Duodenal mucosa (tissue), 2 donors: ENCODE data around the gene PPP1R12C.

Experiments used
- H3K27ac ChIP-seq: one replicate; pipeline ENCODE4 v1.7.0; 2013; ENCODE audit warnings: low read depth, low read length
- H3K27me3 ChIP-seq, 2 donors: one replicate each; pipeline ENCODE4 v1.7.0; 2013; ENCODE audit warnings: low read length in 2 of 2, control low read depth in 1 of 2; ENCODE audit not compliant: insufficient read depth in 2 of 2, control insufficient read depth in 1 of 2
- H3K36me3 ChIP-seq, 2 donors: one replicate each; pipeline ENCODE4 v1.7.0; 2013; ENCODE audit warnings: low read length in 2 of 2, control low read depth in 1 of 2; ENCODE audit not compliant: insufficient read depth in 2 of 2, control insufficient read depth in 1 of 2
- H3K4me1 ChIP-seq, 2 donors: one replicate each; pipeline ENCODE4 v1.7.0; 2013; ENCODE audit warnings: low read length in 2 of 2, control low read depth in 1 of 2; ENCODE audit not compliant: insufficient read depth in 2 of 2, control insufficient read depth in 1 of 2
- H3K4me3 ChIP-seq, 2 donors: one replicate each; pipeline ENCODE4 v1.7.0; 2013; ENCODE audit warnings: low read length in 2 of 2, low read depth in 1 of 2
- H3K9ac ChIP-seq, 2 donors: one replicate each; pipeline ENCODE4 v1.7.0; 2013; ENCODE audit warnings: low read length in 2 of 2, low read depth in 1 of 2
- H3K9me3 ChIP-seq, 2 donors: one replicate each; pipeline ENCODE4 v1.7.0; 2013; ENCODE audit warnings: low read length in 2 of 2, control low read depth in 1 of 2; ENCODE audit not compliant: control insufficient read depth in 1 of 2

PPP1R12C gene

DNA sequence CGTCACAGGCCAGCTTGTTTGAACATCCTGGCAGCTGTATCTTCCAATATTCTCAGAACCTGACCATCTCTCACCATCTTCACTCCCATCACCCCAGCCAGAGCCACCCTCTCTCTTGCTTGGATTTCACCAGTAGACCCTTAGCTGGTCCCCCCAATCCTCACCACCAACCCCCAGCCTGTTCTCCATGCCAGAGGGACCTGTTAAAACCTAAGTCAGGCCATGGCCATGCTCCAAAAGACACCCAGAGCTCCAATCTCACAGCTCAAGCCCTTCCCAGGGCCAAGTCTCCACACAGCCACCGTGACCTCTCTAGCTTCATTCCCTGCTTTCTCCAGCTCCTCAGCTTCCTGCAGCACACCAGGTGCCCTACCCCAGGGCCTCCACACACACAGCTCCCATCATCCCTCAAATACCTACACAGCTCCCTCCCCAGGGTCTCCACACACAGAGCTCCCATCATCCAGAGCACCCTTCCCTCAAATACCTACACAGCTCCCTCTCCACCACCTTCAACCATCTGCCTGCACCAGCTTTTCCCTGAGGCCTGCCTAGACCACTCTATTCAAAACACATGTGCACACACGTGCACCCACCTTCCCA is 28.0 kb downstream of the PPP1R12C start:
- Histone ChIP-seq H3K27ac (no peak overlapping the region), H3K9me3 (no peaks in the 10 kb centered on the region)

DNA sequence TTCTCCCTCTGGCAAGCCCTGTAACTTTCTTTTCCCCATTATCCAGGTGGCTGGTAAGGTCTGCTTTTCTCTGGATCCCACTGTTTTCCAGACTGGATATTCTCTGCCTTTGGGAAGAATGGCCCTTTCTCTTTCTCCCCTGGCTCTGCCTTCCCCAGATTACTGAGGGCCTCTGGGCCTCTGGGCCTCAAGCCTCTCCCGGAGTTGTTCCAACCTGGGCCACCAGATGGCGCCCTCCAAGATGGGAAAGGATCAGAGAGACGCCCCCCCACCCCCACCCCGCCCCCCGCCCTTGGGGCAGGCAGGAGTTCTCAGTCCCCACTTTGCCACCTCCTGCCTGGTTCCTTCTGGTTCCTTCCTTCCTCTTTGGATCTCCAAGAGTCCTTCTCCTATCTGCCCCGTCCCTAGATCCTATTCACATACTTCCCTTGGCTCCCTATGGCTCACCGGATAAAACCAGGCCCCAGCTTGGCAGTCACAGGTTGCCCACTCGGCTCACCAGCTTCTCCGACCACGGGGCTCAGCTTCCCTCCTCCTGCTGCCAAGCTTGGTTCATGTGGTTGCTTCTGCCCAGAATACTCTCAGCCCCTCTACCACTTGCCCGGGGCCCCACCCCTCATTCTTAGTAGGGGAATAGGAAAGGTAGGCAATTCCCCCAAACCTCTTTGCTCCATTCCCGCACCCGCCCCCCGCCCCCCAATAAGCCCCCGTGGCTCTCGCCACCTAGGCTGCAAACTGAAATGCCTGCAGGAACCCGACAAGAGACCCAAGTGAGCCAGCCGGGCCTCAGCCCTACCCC is 28.7 kb downstream of the PPP1R12C start:
- no peak overlapping the region for H3K4me3 ChIP-seq
- H3K9ac ChIP-seq, result peak overlapping the region in 1 of 2 donors; percentile 31

More for the DNA sequence above, 28.0 kb downstream of the PPP1R12C start:
- Histone ChIP-seq H3K4me3 (no peak overlapping the region), H3K9ac (no peak overlapping the region), H3K36me3 (peaks cover 3 to 20% of the 10 kb centered on the region in 2 donors), H3K4me1 (peaks cover 9 to 18% of the 10 kb centered on the region in 2 donors), H3K27me3 (peaks cover 13 to 14% of the 10 kb centered on the region in 2 donors)

DNA sequence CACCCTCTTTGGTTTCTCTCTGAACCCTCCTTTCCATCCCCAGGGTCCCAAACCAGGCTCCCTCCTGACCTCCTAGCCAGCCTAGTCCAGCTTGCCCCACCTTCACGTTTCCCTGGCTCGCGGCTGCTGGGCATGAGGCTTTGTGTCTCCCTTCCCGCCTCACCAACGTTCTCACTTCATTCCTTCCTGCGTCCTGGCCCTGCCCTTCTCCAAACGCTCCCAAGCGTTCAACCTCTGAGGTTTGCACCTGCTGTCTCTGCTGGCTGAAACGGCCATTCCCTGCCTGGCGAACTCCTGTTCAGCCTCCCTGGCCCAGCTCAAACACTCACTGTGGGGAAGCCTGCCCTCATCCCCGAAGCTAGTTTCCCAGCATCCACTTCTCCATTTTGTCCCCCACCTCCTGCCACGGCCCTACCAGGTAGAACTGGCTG is 29.4 kb downstream of the PPP1R12C start:
- H3K27ac ChIP-seq, result no peak overlapping the region
- H3K9ac ChIP-seq, result peak overlapping the region in 1 of 2 donors; percentile 31
- no peak overlapping the region for H3K4me3 ChIP-seq

More for the DNA sequence above, 28.7 kb downstream of the PPP1R12C start:
- peaks cover 0 to 17% of the 10 kb centered on the region in 2 donors for H3K36me3 ChIP-seq
- no peak overlapping the region for H3K27ac ChIP-seq
- H3K9me3 ChIP-seq, result no peaks in the 10 kb centered on the region
- H3K27me3 ChIP-seq, result peaks cover 13 to 14% of the 10 kb centered on the region in 2 donors
- H3K4me1 ChIP-seq, result peaks cover 9 to 18% of the 10 kb centered on the region in 2 donors

DNA sequence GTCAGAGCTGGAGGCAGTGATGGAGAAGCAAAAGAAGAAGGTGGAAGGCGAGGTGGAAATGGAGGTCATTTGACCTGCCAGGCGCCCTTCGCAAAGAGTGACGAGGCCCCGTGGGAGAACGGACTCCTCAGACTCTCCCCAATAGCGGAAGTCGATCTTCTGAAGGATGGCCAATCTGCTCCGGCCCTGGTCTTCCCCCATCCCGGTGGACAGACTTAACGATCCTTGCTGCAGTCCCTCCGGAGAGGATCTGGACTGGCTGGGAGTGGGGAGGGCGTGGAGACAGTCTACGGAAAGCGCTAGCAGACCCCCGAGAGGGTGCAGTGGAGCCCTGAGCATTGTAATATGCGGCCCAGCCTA is 29.9 kb downstream of the PPP1R12C start:
- Histone ChIP-seq H3K27me3 (peaks cover 14 to 18% of the 10 kb centered on the region in 2 donors), H3K4me1 (peaks cover 9 to 18% of the 10 kb centered on the region in 2 donors), H3K4me3 (peak overlapping the region; percentile 33 to 55), H3K9me3 (no peaks in the 10 kb centered on the region), H3K9ac (peak overlapping the region; percentile 2 to 29), H3K36me3 (peaks cover 0 to 14% of the 10 kb centered on the region in 2 donors), H3K27ac (no peak overlapping the region)

More for the DNA sequence above, 29.4 kb downstream of the PPP1R12C start:
- Histone ChIP-seq H3K27me3 (peaks cover 14 to 17% of the 10 kb centered on the region in 2 donors), H3K9me3 (no peaks in the 10 kb centered on the region), H3K4me1 (peaks cover 9 to 18% of the 10 kb centered on the region in 2 donors), H3K36me3 (peaks cover 0 to 17% of the 10 kb centered on the region in 2 donors)

DNA sequence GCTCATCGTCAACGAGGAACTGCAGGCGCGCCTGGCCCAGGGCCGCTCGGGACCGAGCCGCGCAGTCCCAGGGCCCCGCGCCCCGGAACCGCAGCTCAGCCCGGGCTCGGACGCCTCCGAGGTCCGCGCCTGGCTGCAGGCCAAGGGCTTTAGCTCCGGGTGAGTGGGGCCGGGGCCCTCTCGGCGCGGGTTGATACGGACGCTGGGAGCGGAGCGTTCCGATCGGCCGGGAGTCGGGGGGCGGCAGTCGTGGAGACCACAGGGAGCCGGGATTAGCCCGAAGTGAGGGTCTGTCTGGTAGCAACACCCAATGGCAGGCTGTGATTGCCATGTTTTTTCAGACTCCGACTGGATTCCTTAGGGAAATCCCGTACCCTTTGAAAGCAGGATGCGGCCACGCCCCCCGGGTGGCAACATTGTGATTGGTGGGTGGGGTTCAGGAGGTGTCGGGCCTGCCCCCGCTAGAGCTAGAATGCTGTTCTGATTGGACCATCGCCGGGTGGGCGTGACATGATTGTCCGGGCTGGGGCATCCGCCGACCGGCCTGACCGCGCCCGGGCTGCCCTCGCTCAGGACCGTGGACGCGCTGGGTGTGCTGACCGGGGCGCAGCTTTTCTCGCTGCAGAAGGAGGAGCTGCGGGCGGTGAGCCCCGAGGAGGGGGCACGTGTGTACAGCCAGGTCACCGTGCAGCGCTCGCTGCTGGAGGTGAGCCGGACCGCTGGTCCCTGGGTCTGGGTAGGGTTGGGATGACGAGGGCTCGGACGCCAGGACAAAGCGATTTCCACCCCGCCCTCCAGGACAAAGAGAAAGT is 30.5 kb downstream of the PPP1R12C start:
- Histone ChIP-seq H3K27me3 (peaks cover 14 to 24% of the 10 kb centered on the region in 2 donors), H3K27ac (no peak overlapping the region), H3K4me3 (peak overlapping the region; percentile 33 to 55), H3K9ac (peak overlapping the region; percentile 2 to 29), H3K4me1 (peaks cover 9 to 22% of the 10 kb centered on the region in 2 donors), H3K9me3 (no peaks in the 10 kb centered on the region), H3K36me3 (peaks cover 0 to 12% of the 10 kb centered on the region in 2 donors)

DNA sequence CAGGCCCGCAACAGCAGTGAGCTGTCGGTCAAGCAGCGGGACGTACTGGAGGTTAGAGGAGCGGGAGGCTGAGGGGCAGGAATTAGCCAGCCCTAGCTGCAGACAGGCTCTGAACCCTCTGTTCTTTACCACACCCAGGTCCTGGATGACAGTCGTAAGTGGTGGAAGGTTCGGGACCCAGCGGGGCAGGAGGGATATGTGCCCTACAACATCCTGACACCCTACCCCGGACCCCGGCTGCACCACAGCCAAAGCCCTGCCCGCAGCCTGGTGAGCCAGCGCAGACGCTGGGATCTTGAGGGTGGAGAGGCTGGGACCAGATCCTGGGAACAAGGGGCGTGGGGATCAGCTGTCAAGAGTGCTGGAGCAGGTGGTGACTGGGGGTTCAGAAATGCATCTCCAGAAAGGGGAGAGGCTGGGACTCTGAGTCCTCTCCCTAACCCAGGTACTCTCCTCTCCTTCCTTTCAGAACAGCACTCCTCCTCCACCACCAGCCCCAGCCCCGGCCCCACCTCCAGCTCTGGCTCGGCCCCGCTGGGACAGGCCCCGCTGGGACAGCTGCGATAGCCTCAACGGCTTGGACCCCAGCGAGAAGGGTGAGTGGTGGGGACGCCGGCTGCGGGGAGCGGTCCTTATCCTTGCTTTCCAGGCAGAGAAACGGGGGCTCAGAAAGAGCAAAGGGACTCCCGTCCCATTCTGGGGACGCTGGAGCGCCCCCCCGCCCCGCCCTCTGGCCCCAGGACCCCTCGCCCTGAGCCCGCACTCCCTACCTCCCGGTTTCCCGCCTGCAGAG is 31.3 kb downstream of the PPP1R12C start:
- H3K27ac ChIP-seq, result no peak overlapping the region
- H3K4me1 ChIP-seq, result peaks cover 9 to 25% of the 10 kb centered on the region in 2 donors
- peaks cover 0 to 7% of the 10 kb centered on the region in 2 donors for H3K36me3 ChIP-seq
- no peak overlapping the region for H3K4me3 ChIP-seq
- peaks cover 14 to 27% of the 10 kb centered on the region in 2 donors for H3K27me3 ChIP-seq
- H3K9me3 ChIP-seq, result no peaks in the 10 kb centered on the region
- H3K9ac ChIP-seq, result no peak overlapping the region

DNA sequence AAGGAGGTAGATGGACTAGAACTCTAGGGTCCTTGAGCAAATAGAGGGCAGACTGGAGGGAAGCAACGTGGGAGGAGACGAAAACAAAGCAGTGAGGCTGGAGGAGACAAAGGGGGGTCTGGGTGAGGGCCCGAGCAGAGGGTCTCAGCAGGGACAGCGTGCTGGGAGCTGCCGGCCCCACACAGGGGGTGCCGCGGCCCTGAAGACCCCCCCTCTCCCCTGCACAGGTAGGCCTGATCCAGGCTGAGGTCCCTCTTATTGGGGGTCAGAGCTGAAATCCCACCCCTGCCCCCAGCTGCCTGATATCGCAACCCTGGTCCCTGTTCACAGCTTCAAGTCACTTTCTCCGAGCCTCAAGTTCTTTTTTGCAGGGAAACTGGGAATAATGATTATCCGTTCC is 33.0 kb downstream of the PPP1R12C start:
- Histone ChIP-seq H3K9me3 (no peaks in the 10 kb centered on the region), H3K27me3 (peaks cover 14 to 32% of the 10 kb centered on the region in 2 donors), H3K27ac (no peak overlapping the region), H3K4me3 (no peak overlapping the region), H3K4me1 (peaks cover 24 to 35% of the 10 kb centered on the region in 2 donors), H3K9ac (no peak overlapping the region), H3K36me3 (no peaks in the 10 kb centered on the region)

DNA sequence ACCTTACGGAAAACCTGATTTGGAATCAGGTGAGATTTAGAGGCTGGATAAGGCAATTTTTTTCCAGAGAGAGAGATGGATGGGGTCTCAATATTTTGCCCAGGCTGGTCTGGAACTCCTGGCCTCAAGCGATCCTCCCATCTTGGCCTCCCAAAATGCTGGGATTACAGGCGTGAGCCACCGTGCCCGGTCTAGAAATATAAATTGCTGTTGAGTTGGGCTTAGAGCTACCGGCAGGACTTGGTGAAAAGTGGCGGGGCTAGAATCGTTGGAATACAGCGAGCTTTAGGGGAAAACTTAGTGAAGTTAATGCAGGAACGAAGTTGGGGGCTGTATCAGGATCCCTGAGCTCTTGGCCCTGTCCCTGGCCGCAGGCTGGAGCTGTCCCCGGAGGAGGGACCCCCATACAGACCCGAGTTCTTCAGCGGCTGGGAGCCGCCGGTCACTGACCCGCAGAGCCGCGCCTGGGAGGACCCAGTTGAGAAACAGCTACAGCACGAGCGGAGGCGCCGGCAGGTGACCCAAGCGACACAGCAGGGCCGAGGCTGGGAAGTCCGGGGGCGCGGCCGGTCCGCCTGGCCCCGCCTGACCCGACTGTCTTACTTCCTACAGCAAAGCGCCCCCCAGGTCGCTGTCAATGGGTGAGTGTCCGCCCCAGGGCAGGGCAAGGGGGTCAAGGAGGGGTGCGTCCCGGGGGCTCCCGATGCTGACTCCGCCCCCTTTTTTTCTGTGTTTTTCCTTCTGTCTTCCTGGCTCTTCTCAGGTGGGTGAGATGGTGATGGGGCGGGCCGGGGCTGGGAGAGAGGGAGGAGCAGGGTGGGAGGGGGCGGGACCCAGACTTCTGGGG is 34.2 kb downstream of the PPP1R12C start:
- peaks cover 24 to 35% of the 10 kb centered on the region in 2 donors for H3K4me1 ChIP-seq
- no peaks in the 10 kb centered on the region for H3K9me3 ChIP-seq
- no peak overlapping the region for H3K27ac ChIP-seq
- peaks cover 14 to 32% of the 10 kb centered on the region in 2 donors for H3K27me3 ChIP-seq
- H3K9ac ChIP-seq, result no peak overlapping the region
- no peaks in the 10 kb centered on the region for H3K36me3 ChIP-seq
- no peak overlapping the region for H3K4me3 ChIP-seq
